HG03066 (cell line): ENCODE results near the gene SEC24C.
"Not testable (repeated sequence)": the region's sequence is repeated elsewhere in the genome, so short reads cannot be mapped to it uniquely, and the experiment has no call there.

Source experiments
- ATAC-seq: cut with Tn5 transposase; IDR thresholded peaks from one replicate; pipeline ENCODE4 v1.9.1; 2021; ENCODE audit warnings: low read depth; ENCODE audit not compliant: unreplicated experiment

SEC24C gene

GRCh38 chr10:73788864-73789658, 44.9 kb downstream of the SEC24C start:
- ATAC-seq: no peak

GRCh38 chr10:73789659-73790055, 45.5 kb downstream of the SEC24C start:
- ATAC-seq: no peak

- ATAC-seq: no peak
Measured at GRCh38 chr10:73790886-73791625, 46.9 kb downstream of the SEC24C start.

- no peak for ATAC-seq
Measured at GRCh38 chr10:73791871-73792400, 47.8 kb downstream of the SEC24C start.

- no peak for ATAC-seq
Measured at GRCh38 chr10:73793456-73793855, 49.3 kb downstream of the SEC24C start.

GRCh38 chr10:73795491-73795890, 51.3 kb downstream of the SEC24C start:
- not testable (repeated sequence) for ATAC-seq

- ATAC-seq: not testable (repeated sequence)
Measured at GRCh38 chr10:73796035-73796434, 51.9 kb downstream of the SEC24C start.

- ATAC-seq: no peak
Measured at GRCh38 chr10:73796766-73797165, 52.6 kb downstream of the SEC24C start.

GRCh38 chr10:73797324-73798025, 53.3 kb downstream of the SEC24C start:
- ATAC-seq: no peak

- no peak for ATAC-seq
Measured at GRCh38 chr10:73798087-73798486, 53.9 kb downstream of the SEC24C start.

GRCh38 chr10:73798927-73799560, 54.9 kb downstream of the SEC24C start:
- ATAC-seq: no peak

GRCh38 chr10:73799899-73800559, 55.9 kb downstream of the SEC24C start:
- no peak for ATAC-seq

- no peak for ATAC-seq
Measured at GRCh38 chr10:73800560-73801252, 56.5 kb downstream of the SEC24C start.

- ATAC-seq: no peak
Measured at GRCh38 chr10:73801253-73801590, 57.0 kb downstream of the SEC24C start.

- ATAC-seq: no peak
Measured at GRCh38 chr10:73802276-73802991, 58.3 kb downstream of the SEC24C start.

- no peak for ATAC-seq
Measured at GRCh38 chr10:73803680-73804286, 59.6 kb downstream of the SEC24C start.

GRCh38 chr10:73806176-73806950, 62.2 kb downstream of the SEC24C start:
- ATAC-seq: no peak

- no peak for ATAC-seq
Measured at GRCh38 chr10:73807471-73807870, 63.3 kb downstream of the SEC24C start.
